RCC 7860 (cell line): Measurements from ENCODE around the gene PLA2G15.
"Not testable (repeated sequence)": the region's sequence is repeated elsewhere in the genome, so short reads cannot be mapped to it uniquely, and the experiment has no call there.

ENCODE experiments used
- DNase-seq: peaks from one replicate; pipeline ENCODE4 v3.0.0-alpha.2; 2015; ENCODE audit warnings: low spot score
- FAIRE-seq: peaks from 2 replicates; lab custom pipeline; 2012; peaks lifted over from hg19 to GRCh38; lab: Jason Lieb, UNC

The PLA2G15 gene

DNA sequence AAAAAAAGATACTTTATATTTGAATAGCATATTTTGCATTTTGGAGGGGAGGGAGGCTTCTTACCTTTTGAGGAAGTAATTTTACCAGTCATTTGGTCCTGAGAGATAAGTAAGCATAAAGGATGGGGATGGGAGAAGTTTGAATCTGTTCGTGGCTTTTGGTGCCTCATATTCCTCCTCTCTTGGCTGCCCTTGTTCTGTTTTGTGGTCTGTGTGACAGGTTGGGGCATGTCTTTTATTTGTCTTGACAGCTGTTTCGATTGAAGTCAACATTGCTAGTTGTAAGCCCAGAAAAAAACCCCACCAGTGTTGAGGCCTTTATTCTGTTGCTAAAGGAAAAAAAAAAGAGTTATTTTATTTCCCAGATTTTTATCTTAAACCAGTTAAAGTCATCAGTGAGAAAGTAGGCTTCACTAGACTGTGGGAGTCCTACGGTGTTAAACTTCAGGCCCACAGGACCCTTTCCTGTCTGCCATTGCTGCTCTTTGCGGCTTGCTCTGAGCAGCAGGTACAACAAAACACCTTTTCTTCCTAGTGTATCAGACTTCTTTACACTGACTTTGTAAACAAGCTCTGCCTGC lies 30.5 kb downstream of the PLA2G15 start:
- FAIRE-seq (no peak), DNase-seq (no peak)

DNA sequence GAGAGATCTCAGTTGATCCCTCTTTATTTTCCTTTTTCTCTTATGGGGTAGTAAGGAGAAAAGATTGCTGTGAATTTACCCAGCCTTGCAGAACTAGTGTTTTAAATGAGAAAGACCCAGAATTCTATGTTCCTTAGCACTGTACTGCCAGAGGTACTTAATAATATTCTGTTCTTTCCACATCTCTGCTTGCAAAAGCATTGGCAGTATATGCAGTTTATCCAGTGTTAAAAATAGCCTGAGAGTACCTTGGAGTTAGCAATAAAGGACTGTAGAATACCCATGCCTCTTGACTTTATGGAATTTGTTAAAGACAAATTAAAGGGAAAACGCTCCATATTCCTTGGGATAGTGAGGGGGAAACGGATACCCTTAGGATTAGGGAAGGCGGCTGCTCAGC lies 31.1 kb downstream of the PLA2G15 start:
- DNase-seq: no peak
- FAIRE-seq: no peak

DNA sequence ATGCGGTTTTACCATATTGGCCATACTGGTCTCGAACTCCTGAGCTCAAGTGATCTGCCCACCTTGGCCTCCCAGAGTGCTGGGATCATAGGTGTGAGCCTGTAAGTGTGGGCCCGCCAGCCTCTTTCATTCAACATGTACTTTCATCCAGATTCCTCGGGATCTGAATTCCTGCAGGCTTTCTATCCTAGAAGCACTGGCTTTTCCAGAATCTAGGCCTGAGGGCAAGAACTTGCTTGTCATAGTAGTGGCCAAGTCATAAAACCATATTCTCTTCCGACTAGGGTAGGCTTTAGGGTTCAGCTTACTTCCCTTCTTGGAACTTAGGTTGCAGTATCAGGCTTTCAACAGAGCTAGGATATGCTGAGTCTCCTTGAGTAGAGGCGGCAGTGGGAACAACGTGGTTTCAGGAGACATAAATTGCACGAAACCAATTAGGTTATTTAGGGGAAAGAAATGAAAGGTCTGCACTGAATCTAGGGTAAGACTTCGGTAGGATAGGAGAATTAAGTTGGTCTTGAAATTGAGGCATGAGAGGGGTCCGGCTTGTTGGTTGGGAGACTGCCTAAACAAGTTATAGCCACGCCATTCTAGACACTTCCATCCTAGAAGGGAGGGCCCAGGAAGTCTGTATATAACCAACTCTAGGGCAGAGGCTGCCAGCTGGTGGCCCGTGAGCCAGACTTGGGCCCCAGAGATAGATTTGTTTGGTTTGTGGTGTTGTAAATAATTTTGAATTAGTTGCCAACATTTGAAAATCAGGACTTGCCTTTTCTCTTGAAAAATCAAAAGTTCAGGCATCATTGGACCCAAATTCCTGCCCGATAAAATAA lies 34.8 kb downstream of the PLA2G15 start:
- no peak for FAIRE-seq
- DNase-seq: no peak

DNA sequence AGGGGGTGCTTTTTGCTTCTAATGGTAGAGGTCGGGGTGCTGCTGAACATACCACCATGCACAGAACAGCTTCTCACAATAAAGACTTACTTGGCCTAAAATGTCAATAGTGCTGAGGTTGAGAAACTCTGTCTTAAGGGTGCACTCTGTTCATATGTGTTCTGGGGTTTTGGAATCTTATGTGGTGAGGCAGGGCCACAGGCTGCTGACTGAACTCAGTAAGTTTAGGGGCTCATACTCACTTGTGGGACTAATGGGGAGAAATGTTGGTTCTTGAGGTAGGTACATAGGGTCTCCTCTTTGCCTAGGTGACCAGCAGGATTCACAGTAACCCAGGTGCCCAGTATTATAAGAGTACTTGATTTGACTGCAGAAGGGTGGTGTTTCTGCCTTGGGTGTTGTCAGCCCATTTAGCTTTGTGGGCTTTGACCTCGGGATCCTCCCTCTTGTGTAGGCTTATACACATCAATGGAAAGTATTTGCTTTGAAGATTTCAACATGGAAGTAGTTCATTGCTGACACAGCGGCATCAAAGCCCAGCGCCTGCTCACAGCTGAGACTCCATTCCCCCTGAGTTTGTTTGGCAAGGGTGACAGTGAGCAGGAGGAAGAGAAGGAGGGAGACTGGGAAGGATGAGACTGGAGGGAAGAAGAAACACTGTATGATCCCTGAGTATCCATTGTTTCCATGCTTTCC lies 36.3 kb downstream of the PLA2G15 start:
- DNase-seq (no peak), FAIRE-seq (no peak)

DNA sequence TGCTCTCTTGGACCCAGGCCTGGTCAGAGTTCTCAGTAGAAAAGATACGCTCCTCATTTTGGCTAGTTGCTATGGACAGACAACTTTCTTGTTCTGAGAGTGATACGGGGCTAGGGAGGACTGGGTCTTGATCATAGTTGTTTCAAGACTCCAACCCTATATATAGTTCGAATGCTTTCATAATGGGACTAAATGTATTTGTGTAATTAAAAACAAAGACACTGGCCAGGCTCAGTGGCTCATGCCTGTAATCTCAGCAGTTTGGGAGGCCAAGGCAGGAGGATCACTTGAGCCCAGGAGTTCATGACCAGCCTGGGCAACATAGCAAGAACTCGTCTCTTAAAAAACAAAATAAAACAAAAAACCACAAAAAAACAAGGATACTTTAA lies 36.9 kb downstream of the PLA2G15 start:
- DNase-seq (no peak), FAIRE-seq (no peak)

DNA sequence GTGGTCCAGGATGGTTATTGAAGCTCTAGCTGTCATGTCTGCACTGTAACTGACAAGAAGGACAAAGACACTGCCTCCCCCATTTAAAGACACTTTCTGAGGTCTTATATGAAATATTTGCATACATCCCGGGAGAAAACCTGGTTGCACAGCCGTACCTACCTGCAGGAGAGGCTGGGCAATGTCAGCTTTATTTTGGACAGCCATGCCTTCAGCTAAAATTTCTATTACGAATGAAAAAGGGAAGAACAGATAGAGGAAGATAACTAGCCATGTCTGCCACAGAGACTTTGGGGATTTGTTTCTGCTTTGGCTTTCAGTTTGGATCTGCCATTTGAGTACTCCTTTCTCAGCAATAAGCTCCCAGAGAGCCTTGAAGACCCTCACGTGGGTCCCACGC lies 38.2 kb downstream of the PLA2G15 start:
- FAIRE-seq (no peak), DNase-seq (no peak)

DNA sequence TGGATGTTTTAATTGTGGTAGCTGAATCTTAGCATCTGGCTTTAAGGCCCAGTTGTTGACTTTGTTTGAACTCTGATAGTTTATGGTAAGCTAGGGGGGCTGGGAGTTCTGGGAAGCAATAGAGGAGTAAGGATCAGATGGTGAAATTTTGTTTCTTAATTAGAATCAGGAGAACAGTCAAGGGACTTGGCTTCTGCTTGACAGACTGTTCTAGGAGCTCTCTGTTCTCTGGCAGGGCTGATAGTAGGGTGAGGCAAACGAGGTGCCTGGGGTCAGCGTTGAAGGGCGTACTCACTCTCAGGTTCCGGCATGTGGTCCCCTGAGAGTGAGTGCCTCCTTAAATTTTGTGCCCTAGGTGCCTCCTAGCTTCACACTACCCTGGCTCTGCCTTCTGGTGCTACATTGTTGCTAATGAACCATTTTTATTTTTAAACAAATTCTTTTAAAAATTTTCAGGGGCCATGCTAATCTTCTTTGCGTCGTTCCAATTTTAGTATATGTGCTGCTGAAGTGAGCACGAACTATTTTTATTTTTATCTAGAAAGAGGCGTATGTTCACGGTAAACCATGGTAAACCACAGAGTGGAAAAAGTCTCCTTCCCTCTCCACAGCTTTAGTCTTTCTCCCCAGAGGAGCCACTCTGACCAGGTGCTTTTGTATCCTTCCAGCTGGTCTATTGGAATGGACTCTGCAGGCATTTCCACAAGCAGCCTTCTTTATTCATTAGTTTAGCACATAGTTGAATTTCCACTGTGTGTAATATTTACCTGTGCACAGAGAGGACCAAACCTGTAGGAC lies 38.8 kb downstream of the PLA2G15 start:
- DNase-seq (no peak), FAIRE-seq (no peak)

DNA sequence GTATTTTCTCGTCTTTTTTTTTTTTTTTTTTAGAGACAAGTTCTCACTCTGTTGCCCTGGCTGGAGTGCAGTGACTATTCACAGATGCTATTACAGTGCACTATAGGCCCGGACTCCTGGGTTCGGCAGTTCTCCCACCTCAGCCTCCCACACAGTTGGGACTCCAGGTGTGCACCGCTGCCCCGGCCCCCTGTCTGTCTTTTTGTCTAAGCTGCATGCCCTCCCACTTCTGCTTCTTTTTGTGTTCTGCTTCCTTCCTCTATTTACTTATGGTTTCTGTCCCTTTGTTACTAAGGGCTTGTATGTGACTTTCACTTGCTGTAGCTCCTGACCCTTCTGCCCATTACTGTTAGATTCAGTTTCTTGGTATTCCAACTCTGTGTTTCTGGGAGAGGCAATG lies 39.7 kb downstream of the PLA2G15 start:
- no peak for FAIRE-seq
- no peak for DNase-seq

DNA sequence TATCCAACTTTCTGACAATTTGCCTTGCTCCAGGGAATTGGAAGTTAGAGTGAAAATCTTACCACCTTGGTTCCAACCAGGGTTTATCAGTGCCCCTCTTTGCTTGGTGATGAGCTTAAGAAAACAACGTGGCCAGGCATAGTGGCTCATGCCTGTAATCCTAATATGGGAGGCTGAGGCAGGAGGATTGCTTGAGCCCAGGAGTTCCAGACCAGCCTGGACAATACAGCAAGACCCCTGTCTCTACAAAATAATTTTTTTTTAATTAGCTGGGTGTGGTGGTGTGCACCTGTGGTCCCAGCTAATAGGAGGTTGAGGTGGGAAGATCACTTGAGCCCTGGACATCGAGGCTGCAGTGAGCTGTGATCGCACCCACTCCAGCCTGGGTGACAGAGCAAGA lies 40.5 kb downstream of the PLA2G15 start:
- FAIRE-seq (no peak), DNase-seq (no peak)

DNA sequence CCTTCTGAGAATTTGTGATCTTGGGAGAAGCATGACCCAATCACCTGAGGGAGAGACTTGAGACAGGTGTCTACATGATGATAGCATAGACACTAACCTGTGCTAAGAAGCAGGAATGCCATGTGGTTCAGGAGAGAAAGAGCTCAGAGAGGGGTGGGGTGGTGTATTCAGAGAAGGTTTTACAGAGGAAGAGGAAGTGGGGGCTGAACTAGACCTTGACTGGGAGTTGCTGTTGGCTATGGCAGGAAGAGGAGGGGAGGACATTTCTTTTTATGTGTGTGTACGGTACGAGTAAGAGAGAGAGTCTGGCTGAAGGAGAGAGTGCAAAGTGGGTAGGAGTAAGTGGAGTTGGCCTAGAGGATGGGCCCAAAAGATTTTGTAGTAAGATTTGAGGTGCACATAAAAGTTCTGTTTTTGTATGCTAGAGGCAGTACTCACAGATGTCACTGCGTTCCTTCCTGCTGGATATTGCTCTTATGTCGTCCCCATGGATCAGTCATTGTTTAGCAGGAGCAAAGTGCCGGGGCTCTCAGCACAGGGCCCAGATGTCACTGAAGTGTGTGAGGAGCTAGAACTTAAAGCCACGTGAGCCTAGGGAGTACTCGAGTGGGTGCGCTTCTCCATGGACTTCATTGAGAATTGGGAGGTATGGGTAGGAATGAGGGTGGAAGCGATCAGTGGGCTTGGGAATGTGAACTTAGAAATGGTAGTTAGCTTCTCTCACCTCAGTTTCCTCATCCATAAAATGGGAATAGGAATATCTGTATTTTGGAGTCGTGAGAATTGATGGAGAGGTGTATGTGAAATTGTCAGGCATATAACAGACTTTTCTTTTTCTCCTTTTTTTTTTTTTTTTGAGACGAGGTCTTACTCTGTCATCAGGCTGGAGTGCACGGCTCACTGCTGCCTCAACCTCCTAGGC lies 41.2 kb downstream of the PLA2G15 start:
- no peak for DNase-seq
- FAIRE-seq: no peak

DNA sequence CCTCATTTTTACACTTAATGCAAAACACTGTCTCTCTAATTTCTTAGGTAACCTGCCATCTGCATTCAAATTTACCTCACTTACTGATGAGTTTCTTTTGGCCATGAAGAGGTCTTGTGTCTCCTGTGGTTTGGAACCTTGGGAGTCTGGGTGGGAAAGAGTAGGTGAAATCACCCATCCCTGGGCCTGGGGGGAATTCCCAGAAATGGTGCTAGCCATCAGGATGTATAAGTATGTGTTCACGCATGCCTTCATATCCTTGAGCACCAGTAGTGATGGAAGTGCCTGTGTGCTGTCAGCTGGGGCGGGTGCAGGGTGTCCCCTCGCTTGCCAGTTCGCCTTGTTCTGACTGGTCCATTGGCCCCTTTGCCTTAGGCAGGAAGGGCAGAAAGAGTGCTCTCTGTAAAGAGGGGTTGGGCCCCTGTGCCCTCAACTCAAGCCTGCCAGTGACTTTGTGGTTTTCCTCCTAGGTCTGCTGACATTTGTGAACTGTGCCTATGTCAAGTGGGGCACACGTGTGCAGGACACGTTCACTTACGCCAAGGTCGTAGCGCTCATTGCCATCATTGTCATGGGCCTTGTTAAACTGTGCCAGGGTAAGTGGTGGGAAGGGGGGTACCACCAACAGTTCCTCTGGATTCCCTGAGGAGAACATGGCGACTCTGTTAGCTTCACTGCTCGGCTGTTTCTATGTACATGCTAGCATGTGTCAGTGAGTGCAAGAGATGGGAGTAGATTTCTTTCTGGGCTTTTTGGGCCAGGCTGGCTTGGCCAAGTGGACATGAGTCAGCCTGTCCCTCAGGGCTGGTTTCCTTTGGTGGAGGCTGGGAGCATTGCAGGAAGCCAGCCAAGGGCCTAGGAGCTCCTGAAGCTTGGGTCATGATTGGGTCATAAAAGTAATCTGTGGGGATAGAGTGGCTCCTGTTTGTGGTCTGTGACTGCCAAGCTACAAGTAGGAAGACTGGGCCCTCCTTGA lies 42.4 kb downstream of the PLA2G15 start:
- FAIRE-seq (peak; percentile 72), DNase-seq (peak; percentile 73)

DNA sequence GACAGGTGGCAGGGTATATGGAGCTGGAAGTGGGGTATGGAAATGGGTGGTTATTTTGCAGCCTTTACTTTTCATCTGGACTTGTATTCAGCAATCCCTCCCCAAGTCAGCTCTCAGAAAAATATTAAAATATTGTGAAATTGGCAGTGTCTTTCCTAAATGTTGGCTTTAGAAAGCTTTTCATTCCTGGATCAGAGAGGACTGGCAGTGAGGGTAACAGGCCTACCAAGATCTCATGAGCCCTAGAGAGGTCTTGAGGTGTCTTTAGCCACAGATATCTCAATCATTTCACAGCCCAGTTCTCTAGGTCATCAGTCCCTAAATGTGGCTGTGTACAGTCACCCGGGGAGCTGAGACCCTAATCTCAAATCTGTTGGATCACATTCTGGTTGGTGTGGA lies 43.1 kb downstream of the PLA2G15 start:
- DNase-seq (no peak), FAIRE-seq (no peak)

DNA sequence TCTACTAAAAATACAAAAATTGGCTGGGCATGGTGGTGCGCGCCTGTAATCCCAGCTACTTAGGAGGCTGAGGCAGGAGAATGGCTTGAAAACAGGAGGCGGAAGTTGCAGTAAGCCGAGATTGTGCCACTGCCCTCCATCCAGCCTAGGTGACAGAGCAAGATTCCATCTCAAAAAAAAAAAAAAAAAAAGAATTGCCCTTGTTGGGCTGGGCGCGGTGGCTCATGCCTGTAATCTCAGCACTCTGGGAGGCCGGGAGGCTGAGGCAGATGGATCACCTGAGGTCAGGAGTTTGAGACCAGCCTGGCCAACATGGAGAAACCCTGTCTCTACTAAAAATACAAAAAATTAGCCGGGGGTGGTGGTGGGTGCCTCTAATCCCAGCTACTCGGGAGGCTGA lies 43.6 kb downstream of the PLA2G15 start:
- DNase-seq, FAIRE-seq: not testable (repeated sequence)

DNA sequence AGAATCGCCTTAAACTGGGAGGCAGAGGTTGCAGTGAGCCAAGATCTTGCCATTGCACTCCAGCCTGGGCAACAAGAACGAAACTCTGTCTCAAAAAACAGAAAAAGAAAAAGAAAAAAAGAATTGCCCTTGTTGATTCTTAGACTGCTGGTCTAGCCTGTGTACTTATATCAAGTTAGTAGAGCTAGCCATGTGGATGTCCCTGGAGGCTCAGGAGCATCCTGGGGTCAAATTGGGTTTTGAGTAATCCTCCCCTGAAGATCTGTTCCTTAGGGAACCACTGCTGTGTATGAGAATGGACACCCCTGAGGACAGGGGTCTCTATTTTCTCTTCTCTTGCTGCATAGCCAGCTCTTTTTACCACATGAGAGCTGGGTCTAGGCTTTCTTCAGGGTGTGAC lies 44.0 kb downstream of the PLA2G15 start:
- DNase-seq (no peak), FAIRE-seq (no peak)

DNA sequence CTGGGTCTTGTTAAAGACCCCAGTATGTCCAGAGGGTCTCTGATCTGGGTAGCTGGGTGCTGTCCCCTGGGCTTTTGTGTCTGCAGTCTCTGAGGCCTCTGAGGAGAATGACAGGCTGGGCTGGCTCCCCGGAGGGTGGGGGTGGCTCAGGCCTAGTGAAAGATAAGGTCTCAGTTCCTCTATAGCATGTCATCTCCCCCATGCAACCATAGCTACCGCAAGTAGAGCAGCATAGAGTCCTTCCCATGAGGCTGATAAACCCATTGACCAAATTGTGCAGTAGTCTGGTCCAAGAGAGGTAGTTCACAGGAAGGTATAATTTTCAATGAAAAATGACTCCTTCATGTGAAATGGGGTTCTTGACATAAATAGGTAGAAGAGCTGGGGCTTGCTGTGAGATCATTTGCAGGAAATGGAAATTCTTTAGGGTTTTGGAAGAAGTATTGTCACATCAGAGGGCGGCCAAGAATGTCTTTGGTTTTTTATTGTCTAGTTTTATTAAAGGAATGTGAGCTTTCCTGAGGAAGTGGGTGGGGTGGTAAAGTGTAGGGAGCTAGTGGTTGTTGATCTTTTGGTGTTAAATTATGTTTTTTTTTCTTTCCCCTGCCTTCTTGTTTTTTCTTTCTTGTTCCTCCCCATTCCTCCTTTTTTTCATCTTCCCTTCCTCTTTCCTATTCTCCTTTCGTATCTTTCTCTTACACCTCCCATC lies 44.6 kb downstream of the PLA2G15 start:
- no peak for FAIRE-seq
- DNase-seq: no peak

DNA sequence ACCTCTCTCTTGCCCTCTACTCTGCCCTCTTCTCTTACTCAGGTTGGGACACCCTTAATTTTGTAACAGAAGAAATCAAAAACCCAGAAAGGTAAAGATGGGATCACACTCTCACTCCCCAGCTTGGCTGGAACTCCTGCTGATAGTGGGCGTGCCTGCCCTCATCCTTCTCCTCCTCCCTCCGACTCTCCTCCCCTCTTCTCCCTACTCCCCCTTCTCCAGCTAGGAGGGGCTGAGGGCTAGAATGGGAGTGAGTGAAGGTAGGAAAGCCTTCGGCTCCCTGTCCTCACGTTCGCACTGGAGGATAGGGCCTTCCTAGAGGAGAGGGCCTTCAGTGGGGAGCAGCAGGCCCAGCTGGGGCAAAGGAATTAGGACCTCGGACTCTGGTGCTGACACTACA lies 45.3 kb downstream of the PLA2G15 start:
- FAIRE-seq: no peak
- no peak for DNase-seq

DNA sequence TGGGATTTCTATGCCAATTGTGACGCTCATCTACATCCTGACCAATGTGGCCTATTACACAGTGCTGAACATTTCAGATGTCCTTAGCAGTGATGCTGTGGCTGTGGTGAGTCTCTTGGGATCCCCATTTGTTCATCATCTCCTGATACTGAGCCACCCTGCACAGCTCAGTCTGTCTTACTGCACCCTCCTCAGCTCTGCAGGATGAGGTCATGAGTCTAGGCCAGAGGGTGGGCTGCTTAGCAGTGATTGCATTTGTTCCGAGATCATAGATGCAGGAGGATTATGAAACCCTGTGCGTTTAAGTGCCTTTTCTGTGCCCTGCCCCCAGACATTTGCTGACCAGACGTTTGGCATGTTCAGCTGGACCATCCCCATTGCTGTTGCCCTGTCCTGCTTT lies 46.1 kb downstream of the PLA2G15 start:
- no peak for FAIRE-seq

DNA sequence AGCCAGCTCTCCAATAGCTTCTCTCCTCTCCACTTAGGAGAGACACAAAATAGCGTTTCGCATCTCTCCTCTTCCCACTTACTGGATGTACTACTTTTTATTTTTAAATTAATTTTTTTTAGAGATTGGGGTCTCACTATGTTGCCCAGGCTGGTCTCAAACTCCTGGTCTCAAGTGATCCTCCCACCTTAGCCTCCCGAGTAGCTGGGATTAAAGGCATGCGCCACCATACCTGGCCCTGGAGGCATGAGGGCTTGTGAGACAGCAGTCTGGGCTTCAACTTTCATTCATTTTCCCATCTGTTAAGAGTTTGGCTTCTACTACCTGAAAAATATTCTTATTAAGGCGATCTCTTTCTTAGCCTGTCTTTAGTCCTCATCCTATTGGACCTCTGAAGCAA lies 47.3 kb downstream of the PLA2G15 start:
- no peak for FAIRE-seq

More for the DNA sequence above, 46.1 kb downstream of the PLA2G15 start:
- no peak for DNase-seq

More for the DNA sequence above, 47.3 kb downstream of the PLA2G15 start:
- no peak for DNase-seq
